NCI-H2196 (cell line): Measurements from ENCODE around the gene CCL7.
"Not testable (repeated sequence)": the region's sequence is repeated elsewhere in the genome, so short reads cannot be mapped to it uniquely, and the experiment has no call there.

Experiments used
- DNase-seq: peaks from one replicate; lab custom pipeline; 2025; ENCODE audit not compliant: unreplicated experiment; lab: John Stamatoyannopoulos, UW

CCL7 gene

DNA sequence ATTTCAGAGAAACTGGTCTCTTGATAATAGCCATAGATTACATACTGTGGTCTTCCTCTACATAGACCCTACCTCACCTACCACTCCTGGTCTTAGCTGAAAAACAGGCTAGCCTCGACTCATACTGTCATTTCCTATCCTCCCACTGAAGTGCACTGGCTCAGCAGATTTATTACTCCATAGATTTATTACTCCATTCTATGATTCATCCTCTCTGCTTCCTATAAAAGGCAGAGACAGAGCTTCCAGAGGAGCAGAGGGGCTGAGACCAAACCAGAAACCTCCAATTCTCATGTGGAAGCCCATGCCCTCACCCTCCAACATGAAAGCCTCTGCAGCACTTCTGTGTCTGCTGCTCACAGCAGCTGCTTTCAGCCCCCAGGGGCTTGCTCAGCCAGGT, at the start of gene CCL7:
Gene CCL7, plus strand, starts transcription at position 253 of the 400 bp plus-strand sequence. Its CDS starts 70 bp downstream, at position 323.
- no peak for DNase-seq

DNA sequence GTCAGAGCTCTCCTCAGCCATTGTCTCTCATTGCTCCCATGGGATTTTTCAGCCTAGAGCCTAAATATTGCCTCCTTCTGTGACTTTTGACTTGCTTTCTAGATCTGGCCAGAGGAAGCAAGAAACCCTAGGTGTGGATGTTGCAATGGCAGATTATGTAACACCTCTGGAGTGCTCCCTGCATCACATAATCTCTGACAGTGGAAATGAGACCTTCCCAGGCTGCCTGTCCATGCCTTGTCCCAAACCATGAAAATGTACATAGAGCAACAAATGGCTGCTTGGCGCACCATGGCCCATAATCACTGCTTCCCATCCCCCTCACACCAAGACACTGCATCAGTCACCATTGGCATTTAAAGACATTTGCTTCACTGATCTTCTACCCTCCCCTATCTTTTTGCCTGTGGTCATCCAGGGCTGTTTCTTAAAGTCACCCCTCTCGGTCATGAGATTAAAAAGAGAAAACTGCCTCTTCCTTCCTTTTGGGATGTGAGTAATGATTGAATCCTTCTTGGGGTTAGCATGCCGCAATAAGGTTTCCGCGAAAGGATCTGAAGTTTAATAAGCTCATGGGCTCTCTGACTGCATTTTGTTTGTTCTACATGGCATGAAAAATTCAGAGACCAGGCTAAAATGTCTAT, 49.1 kb upstream of the CCL7 start:
- no peak for DNase-seq

GRCh38 chr17:34221411-34221810, 48.6 kb upstream of the CCL7 start:
- no peak for DNase-seq

DNA sequence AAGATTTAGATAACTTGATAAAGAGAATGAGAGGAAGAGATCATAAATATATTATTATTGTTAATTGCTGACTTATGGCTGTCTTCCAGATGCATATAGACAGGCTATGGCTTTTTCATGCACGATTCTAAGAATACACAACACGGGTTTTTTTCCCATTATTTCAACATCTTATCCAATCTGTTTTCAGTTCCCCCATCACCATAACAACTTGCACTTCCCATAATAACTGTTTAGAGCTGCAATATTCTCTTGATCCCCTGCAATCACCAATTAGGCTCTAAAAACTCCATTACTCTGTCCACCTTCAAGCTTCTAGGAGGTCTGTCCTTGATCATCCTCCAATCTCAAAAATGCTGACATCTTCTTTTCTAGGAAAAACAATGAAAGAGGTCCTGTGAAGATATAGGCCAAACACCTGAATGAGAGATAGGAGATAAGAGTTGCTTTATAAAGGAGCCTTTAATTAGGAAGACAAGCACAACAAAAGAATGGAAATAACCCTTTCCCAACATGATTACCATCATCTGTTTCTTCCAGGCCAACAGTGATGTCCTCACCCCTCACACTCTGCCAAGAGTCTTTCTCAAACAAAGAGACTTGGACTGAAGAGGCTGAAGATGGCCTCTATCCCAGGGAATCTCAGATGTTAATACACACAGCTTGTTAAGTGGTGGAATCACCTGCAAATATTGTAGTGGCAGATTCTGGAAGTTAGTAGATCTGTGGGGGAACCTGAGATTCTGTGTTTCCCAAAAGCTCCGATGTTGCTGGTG, 47.1 kb upstream of the CCL7 start:
- DNase-seq, result no peak

DNA sequence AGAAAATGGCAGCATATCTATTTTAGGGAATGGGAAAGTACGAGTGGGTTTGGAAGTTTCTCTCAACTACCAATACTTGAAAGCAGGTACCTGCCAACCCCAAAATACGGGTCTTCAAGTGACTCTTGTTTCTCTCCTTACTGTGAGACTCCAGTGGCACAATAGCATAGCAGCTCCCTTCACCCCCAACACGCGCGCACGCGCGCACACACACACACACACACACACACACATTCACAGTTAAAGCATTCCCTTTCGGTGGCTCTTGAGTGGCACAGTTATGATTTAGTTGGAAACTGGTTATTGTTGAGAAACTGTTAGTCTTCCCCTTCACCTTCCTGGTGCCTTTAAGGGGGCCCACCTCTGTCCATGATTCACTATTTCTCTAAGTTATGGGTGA, 45.0 kb upstream of the CCL7 start:
- no peak for DNase-seq

GRCh38 chr17:34226011-34226743, 43.8 kb upstream of the CCL7 start:
- DNase-seq, result no peak

DNA sequence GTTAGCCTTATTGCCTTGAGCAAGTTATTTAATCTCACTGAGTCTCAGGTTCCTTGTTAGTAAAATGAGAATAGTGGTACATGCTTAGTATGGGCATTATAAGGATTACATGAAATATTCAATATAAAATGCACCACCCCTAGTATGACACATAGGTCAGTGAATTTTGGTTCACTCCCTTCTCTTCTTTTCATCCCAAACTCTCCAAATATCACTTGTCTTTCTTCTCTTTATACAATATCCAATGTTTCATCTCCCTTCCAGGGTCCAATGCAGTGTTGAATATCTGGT, 43.3 kb upstream of the CCL7 start:
- no peak for DNase-seq

DNA sequence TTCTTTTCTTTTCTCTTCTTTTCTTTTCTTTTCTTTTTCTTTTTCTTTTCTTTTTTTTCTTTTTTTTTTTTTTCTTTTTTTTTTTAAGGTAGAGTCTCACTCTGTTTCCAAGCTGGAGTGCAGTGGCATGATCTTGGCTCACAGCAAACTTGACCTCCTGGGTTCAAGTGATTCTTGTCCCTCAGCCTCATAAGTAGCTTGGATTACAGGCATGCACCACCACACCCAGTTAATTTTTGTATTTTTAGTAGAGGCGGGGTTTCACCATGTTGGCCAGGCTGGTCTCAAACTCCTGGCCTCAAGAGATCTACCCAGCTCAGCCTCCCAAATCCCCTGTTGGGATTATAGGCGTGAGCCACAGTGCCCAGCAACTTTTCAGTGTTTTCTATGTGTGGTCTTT, 42.7 kb upstream of the CCL7 start:
- DNase-seq, result not testable (repeated sequence)

DNA sequence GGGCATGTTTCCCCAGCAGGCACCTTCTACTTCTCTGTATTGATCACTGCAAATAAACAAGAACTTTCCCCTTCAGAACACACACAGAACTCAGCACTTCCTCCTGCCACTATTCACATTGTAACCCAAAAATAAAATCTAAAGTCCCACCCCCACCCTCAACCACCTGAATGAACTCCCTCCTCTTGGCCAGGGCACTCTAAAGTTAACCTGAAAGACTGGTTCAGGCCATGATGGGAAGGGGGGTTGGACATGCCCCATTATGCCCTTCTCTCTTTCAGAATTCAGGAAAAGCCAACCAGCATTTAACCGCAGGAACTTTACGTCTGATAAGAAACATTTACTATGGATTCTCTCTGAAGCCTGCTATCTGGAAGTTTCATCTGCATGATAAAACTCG, 42.3 kb upstream of the CCL7 start:
- no peak for DNase-seq

DNA sequence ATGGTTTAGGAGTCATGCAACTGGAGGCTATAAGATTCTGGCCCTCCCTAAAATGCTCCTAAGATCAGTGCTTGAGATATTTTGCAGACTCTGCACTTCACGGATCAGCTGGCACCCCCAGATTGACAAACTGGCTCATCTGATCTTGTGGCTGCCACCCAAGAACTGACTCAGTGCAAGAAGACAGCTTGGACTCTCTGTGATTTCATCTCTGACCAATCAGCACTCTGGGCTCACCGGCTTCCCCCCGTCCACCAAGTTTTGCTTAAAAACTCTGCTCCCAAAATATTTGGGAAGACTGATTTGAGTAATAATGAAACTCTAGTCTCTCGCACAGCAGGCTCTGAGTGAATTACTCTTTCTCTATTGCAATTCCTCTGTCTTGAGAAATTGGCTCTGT, 41.2 kb upstream of the CCL7 start:
- DNase-seq, result no peak

DNA sequence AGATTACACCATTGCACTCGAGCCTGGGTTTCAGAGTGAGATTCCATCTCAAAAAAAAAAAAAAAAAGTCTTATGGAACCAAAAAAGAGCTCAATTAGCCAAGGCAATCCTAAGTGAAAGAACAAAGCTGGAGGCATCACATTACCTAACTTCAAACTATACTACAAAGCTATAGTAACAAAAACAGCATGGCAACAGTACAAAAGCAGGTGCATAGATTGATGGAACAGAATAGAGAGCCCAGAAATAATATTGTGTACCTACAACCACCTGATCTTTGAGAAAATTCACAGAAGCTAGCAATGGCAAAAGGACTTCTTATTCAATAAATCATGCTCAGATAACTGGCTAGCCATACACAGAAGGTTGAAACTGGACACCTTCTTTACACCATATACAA, 39.7 kb upstream of the CCL7 start:
- DNase-seq, result no peak

- no peak for DNase-seq
Measured at GRCh38 chr17:34234616-34235015, 35.4 kb upstream of the CCL7 start.

DNA sequence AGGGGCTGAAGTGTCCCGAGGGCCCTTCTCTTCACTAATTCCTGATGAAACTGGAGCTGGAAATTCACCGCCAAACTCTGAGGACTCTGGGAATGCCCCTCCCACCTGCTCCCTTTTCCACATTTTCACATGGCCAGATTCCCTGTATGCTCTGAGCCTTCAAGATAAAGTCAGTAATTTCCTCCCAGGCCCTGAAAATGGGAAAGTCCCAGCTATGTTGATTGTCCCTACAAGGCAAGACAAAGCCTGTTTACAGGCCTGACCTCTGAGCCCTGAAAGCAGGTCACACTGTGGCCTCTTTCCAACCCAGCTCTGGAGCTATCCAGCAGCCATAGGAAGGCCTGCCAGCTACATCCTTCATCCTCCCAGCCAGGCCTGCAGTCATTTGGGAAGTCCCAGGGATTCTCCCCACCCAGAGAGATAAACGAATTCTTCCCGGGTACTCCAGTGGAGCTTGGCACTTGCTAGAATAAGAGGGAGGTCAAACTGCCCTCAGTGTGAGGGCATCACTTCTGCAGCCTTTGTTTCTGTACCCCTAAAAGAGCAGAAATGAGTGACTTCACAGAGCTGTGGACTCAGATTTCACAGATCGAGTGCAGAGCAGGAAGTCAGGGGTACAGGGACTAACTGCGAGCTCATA, 34.5 kb upstream of the CCL7 start:
- DNase-seq, result no peak

DNA sequence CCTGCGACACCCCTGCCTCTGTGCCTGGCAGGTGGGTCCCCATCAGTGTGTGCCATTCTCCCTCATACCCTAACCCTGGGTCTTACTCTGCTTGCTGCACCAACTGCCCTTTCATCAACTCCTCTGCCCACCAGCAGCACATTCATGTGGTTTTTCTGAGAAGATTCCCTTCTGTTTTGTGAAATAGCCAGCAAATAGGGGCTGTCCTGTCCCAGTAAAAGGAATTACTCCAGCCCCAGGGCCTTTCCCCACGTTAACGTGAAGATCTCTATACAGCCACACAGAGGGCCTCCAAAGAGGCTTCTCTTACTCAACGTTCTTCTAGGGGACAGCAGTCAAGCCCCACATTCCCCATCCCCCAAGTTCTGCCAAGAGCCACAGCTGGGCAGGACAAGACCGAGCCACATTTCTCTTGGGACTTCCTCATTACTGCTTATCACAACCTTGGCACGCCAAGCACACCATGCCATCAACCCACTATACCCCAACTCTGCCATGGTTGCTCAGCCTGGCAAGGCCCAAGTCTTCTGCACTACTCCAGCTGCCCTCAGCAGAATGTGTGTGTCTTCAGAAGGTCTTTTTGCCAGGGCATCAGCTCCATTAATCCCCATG, 33.6 kb upstream of the CCL7 start:
- DNase-seq, result no peak

DNA sequence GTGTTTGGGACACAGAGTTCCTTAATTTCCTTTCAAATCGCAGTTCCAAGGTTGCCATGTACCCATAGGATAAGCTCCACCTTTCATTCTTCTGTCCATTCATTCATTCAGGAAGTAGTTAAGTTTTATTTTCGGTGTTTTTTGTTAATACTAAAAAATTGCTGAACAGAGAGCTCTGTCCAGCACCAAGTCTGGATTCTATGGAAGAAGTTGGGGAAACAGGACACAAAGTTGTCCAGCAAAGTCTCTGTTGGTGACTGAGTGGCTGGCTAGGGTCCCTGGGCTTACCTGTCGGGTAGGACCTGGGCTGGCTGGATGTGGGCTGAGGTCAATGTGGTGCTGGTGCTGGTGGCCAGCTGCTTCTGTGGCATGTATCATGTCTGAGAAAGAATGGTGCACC, 32.6 kb upstream of the CCL7 start:
- no peak for DNase-seq

- DNase-seq, result no peak
Measured at GRCh38 chr17:34241062-34241461, 29.0 kb upstream of the CCL7 start.

DNA sequence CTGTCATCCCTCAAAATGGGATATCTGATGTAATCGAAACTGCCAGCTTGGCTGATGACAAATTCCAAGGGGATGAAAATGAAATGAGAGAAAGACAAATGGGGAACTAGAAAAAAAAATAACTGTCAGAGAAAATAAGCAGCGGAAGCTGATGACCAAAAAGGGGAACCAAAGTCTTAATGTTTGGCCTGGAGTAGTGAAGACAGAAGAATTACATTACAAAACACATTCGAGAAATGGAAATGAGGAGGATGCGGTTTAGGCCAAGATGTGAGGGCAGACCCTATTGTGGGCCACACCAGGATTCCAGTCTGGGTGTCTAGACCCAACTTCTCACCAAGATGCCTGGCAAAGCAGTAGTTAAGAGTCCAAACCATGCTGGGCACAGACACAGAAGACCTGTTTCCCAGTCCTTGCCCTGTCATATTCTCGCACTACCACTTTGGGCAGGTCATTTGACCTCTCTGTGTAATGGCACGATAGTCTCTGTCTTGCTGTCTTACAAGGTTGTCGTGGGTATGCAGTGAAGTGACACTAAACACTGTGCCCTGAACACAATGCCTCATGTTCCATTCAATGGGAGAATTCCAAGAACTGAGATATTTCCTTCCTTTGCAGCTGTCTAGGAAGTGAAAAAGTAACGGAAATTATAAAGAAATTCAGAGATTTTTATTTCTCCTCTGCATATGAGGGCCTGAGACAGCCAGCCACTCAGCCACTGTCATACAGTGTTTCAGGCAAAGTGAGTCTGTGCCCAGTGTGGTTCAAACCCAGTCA, 27.2 kb upstream of the CCL7 start:
- no peak for DNase-seq

DNA sequence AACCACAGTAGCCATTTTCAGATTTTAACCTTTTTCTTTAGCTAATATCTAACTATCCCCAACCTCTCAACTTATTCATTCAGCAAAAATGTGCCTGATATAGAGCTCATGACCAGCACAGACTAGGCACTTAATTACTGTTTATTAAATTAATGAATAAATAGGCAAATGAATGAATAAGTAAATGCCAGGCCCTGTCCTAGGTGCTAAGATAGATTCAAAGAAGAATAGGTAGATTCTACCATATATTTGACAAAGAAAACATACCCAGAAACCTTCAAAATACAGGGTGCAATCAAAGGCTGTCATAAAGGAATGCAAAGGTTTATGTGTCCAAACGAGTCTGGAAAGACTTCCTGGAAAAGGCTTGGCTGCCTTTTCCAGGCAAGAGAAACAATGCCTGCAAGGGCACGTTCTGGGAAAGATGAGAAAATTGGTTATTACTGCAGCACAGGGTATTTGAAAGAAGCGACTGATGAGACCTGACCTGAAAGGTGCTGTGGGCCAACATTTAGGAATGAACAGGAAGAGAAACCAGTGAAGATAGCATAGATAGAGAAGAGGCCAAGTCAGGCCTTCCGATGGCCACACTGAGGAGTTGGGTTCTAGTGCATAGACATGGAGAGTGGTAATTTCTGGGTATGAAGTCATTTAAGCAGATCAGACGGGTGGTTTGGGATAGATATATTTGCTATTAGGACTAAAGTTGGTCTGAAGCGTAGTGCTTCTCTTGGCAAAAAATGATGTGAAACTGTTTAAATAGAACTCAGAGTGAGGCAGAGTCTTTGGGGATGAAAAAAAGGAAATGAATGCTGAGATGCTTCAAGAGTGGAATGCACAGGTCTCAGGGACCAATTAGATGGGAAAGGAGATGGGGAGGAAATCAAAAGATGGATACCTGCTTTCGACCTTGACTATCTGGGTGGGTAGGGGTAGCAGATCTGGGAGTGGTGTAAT, 26.4 kb upstream of the CCL7 start:
- no peak for DNase-seq

DNA sequence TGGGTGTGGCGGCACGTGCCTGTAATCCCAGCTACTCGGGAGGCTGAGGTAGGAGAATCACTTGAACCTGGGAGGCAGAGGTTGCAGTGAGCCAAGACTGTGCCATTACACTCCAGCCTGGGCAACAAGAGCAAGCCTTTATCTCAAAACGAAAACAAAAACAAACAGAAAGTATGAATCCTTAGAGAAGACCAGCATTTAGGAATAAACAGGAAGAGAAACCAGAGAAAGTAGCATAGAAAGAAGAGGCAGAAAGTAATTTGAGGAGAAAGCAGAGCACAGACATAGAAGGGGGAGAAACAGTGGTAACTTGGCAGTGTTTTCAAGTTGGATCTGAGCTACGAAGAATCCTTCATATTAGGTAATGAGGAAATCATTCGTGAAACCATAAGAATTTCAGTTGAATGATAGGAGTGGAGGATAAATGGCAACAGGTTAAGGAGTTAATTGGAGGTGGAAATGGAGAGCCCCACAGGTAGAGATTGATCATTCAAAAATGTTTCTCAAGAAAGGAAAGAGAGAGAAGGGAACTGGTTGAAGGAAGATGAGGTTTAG, 24.6 kb upstream of the CCL7 start:
- DNase-seq, result no peak
